SU-DHL-6 (cell line): ENCODE data around the gene PAAF1.

Experiments
- H2AFZ ChIP-seq: fragments of 200-600 bp; sonication (generic); 2 replicates; pipeline ENCODE4 v1.6.1; 2014; ENCODE audit warnings: low read depth, mild to moderate bottlenecking, moderate library complexity, mixed read lengths, antibody characterized with exemption, low read length; ENCODE audit not compliant: severe bottlenecking
- H3F3A ChIP-seq: fragments of 200-600 bp; shearing (Covaris generic); 2 replicates; pipeline ENCODE4 v1.6.0; 2016; ENCODE audit warnings: antibody characterized with exemption, mild to moderate bottlenecking; ENCODE audit not compliant: insufficient read depth
- H3K27ac ChIP-seq: fragments of 200-600 bp; sonication (generic); 2 replicates; pipeline ENCODE4 v1.5.1; 2016; ENCODE audit warnings: low read depth, mild to moderate bottlenecking, low read length, moderate library complexity, mixed read lengths
- H3K27me3 ChIP-seq: fragments of 200-600 bp; sonication (generic), shearing (Covaris generic); 2 replicates; pipeline ENCODE4 v1.6.0; 2014; ENCODE audit warnings: mild to moderate bottlenecking, low read length
- H3K36me3 ChIP-seq: fragments of 200-600 bp; sonication (generic); 2 replicates; pipeline ENCODE4 v1.6.1; 2014; ENCODE audit warnings: mild to moderate bottlenecking, low read length, mixed read lengths
- H3K4me2 ChIP-seq: fragments of 300-600, 200-600 bp; shearing (Covaris generic), sonication (generic); 2 replicates; pipeline ENCODE4 v1.6.0; 2014; ENCODE audit warnings: low read length, low read depth, mild to moderate bottlenecking; ENCODE audit not compliant: poor library complexity, severe bottlenecking
- H3K4me3 ChIP-seq: fragments of 200-600 bp; sonication (generic); 2 replicates; pipeline ENCODE4 v1.5.1; 2014; ENCODE audit warnings: antibody characterized with exemption, low read length, mild to moderate bottlenecking, mixed read lengths; ENCODE audit not compliant: insufficient read depth, poor library complexity, severe bottlenecking
- H3K79me2 ChIP-seq: fragments of 200-600 bp; sonication (generic); 2 replicates; pipeline ENCODE4 v1.6.1; 2014; ENCODE audit warnings: mild to moderate bottlenecking, low read length, moderate library complexity; ENCODE audit not compliant: insufficient read depth
- H3K9ac ChIP-seq: fragments of 200-600 bp; sonication (generic); 2 replicates; pipeline ENCODE4 v1.7.0; 2014; ENCODE audit warnings: mild to moderate bottlenecking, low read length
- H3K9me2 ChIP-seq: fragments of 200-600 bp; sonication (generic); replicated peaks from 2 replicates; pipeline ENCODE4 v1.6.1; 2014; ENCODE audit warnings: low read length; ENCODE audit not compliant: insufficient read depth
- H3K9me3 ChIP-seq: fragments of 200-600 bp; sonication (generic); 2 replicates; pipeline ENCODE4 v1.6.1; 2014; ENCODE audit warnings: low read length, mixed read lengths; ENCODE audit not compliant: insufficient read depth
- H4K20me1 ChIP-seq: fragments of 200-600 bp; sonication (generic); 2 replicates; pipeline ENCODE4 v1.6.1; 2014; ENCODE audit warnings: low read depth, mild to moderate bottlenecking, antibody characterized with exemption, low read length, moderate library complexity, mixed read lengths
- EZH2phosphoT487 ChIP-seq: fragments of 200-600 bp; sonication (generic), shearing (Covaris generic); conservative IDR thresholded peaks from 2 replicates; pipeline ENCODE4 v1.6.1; 2018; ENCODE audit warnings: mild to moderate bottlenecking, antibody characterized with exemption, low read length, moderate library complexity, mixed read lengths
- TF ChIP-seq, protein P1 (sequence below): fragments of 200-600 bp; sonication (generic); IDR thresholded peaks from one replicate; pipeline ENCODE4 v1.5.1; 2017; ENCODE audit warnings: antibody characterized with exemption, mild to moderate bottlenecking, low read length, moderate library complexity; ENCODE audit not compliant: insufficient read depth, poor library complexity, severe bottlenecking

Gene PAAF1

DNA sequence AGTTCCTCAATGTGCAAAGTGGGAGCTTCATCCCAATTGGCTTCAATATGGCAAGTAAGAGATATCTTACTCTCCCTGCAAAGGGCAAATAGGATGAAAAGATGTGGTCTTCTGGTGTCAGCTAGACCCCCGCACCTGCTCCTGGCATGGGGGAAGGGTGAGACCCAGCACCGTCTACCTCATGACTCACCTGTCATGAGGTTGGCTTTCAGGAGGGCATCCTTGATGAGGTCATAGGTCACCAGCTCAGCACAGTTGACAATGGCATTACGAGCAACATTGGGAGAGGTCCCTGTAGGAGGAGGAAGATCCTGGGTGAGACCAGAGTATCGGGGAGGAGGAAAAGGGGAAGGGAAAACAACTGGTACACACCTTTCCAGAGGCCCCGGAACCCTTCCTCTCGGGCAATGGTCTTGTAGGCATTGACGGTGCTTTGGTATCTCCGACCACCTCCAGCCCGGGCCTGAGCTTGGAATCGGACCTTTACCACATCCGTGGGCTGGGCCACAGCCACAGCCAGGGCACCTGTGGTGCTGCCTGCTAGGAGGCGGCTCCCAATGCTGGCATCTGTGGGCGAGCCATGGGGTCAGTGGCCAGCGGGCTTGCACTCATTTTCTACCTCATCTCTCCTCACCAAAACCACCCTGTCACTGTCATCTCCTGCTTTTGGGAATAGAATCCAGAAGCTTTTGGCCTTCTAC is 99.8 kb downstream of the PAAF1 start:
- Histone ChIP-seq H3K4me2 (no peak overlapping the region), H3K9ac (no peak overlapping the region), H3K4me3 (no peak overlapping the region), H3K36me3 (peaks cover 25% of the 10 kb centered on the region), H3F3A (peaks cover 18% of the 10 kb centered on the region), H3K27ac (no peak overlapping the region), H3K79me2 (peaks cover 12% of the 10 kb centered on the region), H3K27me3 (no peaks in the 10 kb centered on the region), H3K9me2 (no peaks in the 10 kb centered on the region), H2AFZ (no peak overlapping the region), H4K20me1 (0 out of 2 replicates have a peak, but pooled peaks cover 3% of the 10 kb centered on the region), H3K9me3 (no peaks in the 10 kb centered on the region)
- TF ChIP-seq, protein P1, sequence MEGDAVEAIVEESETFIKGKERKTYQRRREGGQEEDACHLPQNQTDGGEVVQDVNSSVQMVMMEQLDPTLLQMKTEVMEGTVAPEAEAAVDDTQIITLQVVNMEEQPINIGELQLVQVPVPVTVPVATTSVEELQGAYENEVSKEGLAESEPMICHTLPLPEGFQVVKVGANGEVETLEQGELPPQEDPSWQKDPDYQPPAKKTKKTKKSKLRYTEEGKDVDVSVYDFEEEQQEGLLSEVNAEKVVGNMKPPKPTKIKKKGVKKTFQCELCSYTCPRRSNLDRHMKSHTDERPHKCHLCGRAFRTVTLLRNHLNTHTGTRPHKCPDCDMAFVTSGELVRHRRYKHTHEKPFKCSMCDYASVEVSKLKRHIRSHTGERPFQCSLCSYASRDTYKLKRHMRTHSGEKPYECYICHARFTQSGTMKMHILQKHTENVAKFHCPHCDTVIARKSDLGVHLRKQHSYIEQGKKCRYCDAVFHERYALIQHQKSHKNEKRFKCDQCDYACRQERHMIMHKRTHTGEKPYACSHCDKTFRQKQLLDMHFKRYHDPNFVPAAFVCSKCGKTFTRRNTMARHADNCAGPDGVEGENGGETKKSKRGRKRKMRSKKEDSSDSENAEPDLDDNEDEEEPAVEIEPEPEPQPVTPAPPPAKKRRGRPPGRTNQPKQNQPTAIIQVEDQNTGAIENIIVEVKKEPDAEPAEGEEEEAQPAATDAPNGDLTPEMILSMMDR: no peak
- TF ChIP-seq EZH2phosphoT487: no peak

DNA sequence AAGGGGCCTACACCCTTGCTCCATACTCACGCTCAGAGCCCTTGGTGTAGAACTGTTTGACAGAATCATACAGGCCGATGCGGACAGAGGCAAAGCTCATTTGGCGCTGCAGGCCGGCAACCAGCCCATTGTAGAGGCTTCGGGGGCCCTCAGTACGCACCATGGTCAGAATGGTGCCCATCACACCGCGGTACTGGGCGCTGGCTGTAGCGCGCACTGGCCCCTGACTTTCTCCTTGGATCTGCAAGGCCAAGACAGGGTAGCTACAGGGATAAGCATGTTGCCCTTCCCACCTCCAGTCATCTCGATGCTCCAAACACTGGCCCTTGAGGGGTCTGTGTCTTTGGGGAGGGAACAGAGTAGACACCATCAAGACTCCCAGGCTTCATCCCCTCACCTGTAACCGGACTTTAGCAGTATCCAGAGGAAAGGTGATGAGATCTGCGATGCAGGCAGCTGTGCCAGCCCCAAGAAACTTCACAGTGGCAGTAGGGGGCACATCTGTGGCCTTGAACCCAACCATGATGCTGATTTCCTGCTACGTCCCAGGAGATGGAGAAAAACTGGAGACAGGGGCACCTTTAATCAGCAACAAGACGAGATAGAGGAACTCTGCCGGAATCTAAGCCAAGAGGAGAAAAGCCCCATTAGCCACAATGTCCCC is 101.2 kb downstream of the PAAF1 start:
- H3K27ac ChIP-seq: no peak overlapping the region
- H3K4me2 ChIP-seq: no peak overlapping the region
- H4K20me1 ChIP-seq: 0 out of 2 replicates have a peak, but pooled peaks cover 3% of the 10 kb centered on the region
- peaks cover 22% of the 10 kb centered on the region for H3K79me2 ChIP-seq
- H3K9me3 ChIP-seq: no peaks in the 10 kb centered on the region
- no peak overlapping the region for H3K9ac ChIP-seq
- no peak overlapping the region for H3K4me3 ChIP-seq
- peaks cover 25% of the 10 kb centered on the region for H3K36me3 ChIP-seq
- no peak overlapping the region for H2AFZ ChIP-seq
- peaks cover 11% of the 10 kb centered on the region for H3F3A ChIP-seq
- TF ChIP-seq EZH2phosphoT487: no peak
- TF ChIP-seq, protein P1: no peak
- H3K9me2 ChIP-seq: no peaks in the 10 kb centered on the region
- H3K27me3 ChIP-seq: no peaks in the 10 kb centered on the region

DNA sequence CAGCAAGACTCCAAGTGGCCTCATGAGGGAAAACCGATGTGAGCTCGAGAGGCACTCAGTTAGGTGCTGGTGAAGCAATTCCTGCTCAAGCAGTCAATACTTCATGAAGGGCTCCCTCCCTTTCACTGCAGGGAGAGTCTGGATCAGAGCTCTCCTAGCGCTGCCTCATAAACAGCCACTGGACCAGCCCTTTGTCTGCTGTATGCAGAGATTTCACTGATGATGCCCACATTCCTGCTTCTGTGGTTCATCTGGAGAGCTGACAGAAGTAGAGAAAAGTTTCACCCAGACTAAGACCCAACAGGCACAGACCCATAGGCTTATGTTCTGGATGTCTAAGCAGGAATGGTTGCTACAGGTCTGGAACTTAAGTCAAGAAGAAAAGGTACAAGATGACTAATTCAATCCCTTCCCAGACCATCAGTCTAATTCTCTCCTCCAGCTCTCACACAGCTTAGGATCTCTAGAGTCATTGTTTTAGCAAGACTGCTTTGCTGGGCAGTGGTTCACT is 101.8 kb downstream of the PAAF1 start:
- H3K9me3 ChIP-seq: no peaks in the 10 kb centered on the region
- TF ChIP-seq EZH2phosphoT487: no peak
- TF ChIP-seq, protein P1: no peak
- peaks cover 22% of the 10 kb centered on the region for H3K79me2 ChIP-seq
- 0 out of 2 replicates have a peak, but pooled peaks cover 3% of the 10 kb centered on the region for H4K20me1 ChIP-seq
- H2AFZ ChIP-seq: no peak overlapping the region
- H3K36me3 ChIP-seq: peaks cover 25% of the 10 kb centered on the region
- H3K4me3 ChIP-seq: no peak overlapping the region
- no peaks in the 10 kb centered on the region for H3K27me3 ChIP-seq
- no peak overlapping the region for H3K4me2 ChIP-seq
- H3K9ac ChIP-seq: no peak overlapping the region
- H3K9me2 ChIP-seq: no peaks in the 10 kb centered on the region
- peaks cover 11% of the 10 kb centered on the region for H3F3A ChIP-seq
- H3K27ac ChIP-seq: no peak overlapping the region
